H9 (cell line): ENCODE data around the gene NCKAP5. TPM values are rescaled to one million over a fixed set of nuclear protein-coding genes. Genes with fewer than 3 reads are reported as not detected.

Experiments used
- DNase-seq: peaks from one replicate; pipeline ENCODE4 v3.0.0-alpha.2; 2017
- H2AFZ ChIP-seq: one replicate; pipeline ENCODE4 v1.6.1; 2013; ENCODE audit warnings: mild to moderate bottlenecking, low read length, control low read depth, moderate library complexity
- H2AK5ac ChIP-seq: 2 replicates; pipeline ENCODE4 v1.6.1; 2013; ENCODE audit warnings: low read length, control low read depth, mixed read lengths; ENCODE audit not compliant: insufficient read length
- H2BK120ac ChIP-seq: one replicate; pipeline ENCODE4 v1.6.1; 2013; ENCODE audit warnings: low read depth, mild to moderate bottlenecking, low read length, control low read depth, inconsistent platforms; ENCODE audit not compliant: poor library complexity, severe bottlenecking
- H2BK12ac ChIP-seq: 2 replicates; pipeline ENCODE4 v1.6.1; 2013; ENCODE audit warnings: low read length, control low read depth, mixed read lengths, low read depth; ENCODE audit not compliant: insufficient read length
- H2BK15ac ChIP-seq: 2 replicates; pipeline ENCODE4 v1.6.1; 2013; ENCODE audit warnings: low read depth, low read length, control low read depth
- H2BK20ac ChIP-seq: one replicate; pipeline ENCODE4 v1.6.1; 2013; ENCODE audit warnings: low read depth, mild to moderate bottlenecking, low read length, control low read depth, inconsistent platforms; ENCODE audit not compliant: poor library complexity, severe bottlenecking
- H2BK5ac ChIP-seq: 2 replicates; pipeline ENCODE4 v1.6.1; 2013; ENCODE audit warnings: low read length, control low read depth, mixed read lengths; ENCODE audit not compliant: insufficient read length
- H3K14ac ChIP-seq: 2 replicates; pipeline ENCODE4 v1.6.1; 2013; ENCODE audit warnings: low read length, control low read depth; ENCODE audit not compliant: insufficient read depth
- H3K18ac ChIP-seq: 2 replicates; pipeline ENCODE4 v1.6.1; 2013; ENCODE audit warnings: low read depth, mild to moderate bottlenecking, mixed read lengths, low read length, control low read depth; ENCODE audit not compliant: insufficient read length
- H3K23ac ChIP-seq: 2 replicates; pipeline ENCODE4 v1.6.1; 2013; ENCODE audit warnings: low read length, control low read depth, mixed read lengths, low read depth; ENCODE audit not compliant: insufficient read length
- H3K23me2 ChIP-seq: 2 replicates; pipeline ENCODE4 v1.6.1; 2013; ENCODE audit warnings: low read depth, mild to moderate bottlenecking, mixed read lengths, low read length, control low read depth; ENCODE audit not compliant: insufficient read length, poor library complexity, severe bottlenecking
- H3K27ac ChIP-seq: 2 replicates; pipeline ENCODE4 v1.5.1; 2013; ENCODE audit warnings: low read length, control low read depth, mixed read lengths, low read depth; ENCODE audit not compliant: insufficient read length
- H3K27me3 ChIP-seq: 2 replicates; pipeline ENCODE4 v1.6.1; 2013; ENCODE audit warnings: low read length, control low read depth, inconsistent platforms; ENCODE audit not compliant: insufficient read depth
- H3K4ac ChIP-seq: 2 replicates; pipeline ENCODE4 v1.6.1; 2013; ENCODE audit warnings: low read depth, mild to moderate bottlenecking, control low read depth, inconsistent platforms, low read length, moderate library complexity
- H3K4me1 ChIP-seq: 2 replicates; pipeline ENCODE4 v1.6.1; 2013; ENCODE audit warnings: low read length, control low read depth, inconsistent platforms; ENCODE audit not compliant: insufficient read depth
- H3K4me2 ChIP-seq: 2 replicates; pipeline ENCODE4 v1.6.1; 2013; ENCODE audit warnings: low read length, control low read depth, mixed read lengths; ENCODE audit not compliant: insufficient read length, insufficient read depth
- H3K56ac ChIP-seq: 2 replicates; pipeline ENCODE4 v1.6.1; 2013; ENCODE audit warnings: low read depth, mild to moderate bottlenecking, mixed read lengths, low read length, control low read depth; ENCODE audit not compliant: insufficient read length
- H3K79me1 ChIP-seq: 2 replicates; pipeline ENCODE4 v1.6.1; 2013; ENCODE audit warnings: low read depth, mild to moderate bottlenecking, moderate library complexity, low read length, control low read depth, inconsistent platforms; ENCODE audit not compliant: insufficient read depth, poor library complexity, severe bottlenecking
- H3K79me2 ChIP-seq: 2 replicates; pipeline ENCODE4 v1.6.1; 2013; ENCODE audit warnings: low read length, control low read depth, inconsistent platforms; ENCODE audit not compliant: insufficient read depth
- H3K9ac ChIP-seq: 2 replicates; pipeline ENCODE4 v1.6.1; 2013; ENCODE audit warnings: low read length, control low read depth, mixed read lengths; ENCODE audit not compliant: insufficient read length; ENCODE audit errors: extremely low read depth
- H3K9me3 ChIP-seq: one replicate; pipeline ENCODE4 v1.6.1; 2013; ENCODE audit warnings: low read depth, low read length, inconsistent platforms; ENCODE audit not compliant: control insufficient read depth
- H3T11ph ChIP-seq: one replicate; pipeline ENCODE4 v1.6.1; 2013; ENCODE audit warnings: mild to moderate bottlenecking, low read length, control low read depth, inconsistent platforms
- H4K20me1 ChIP-seq: one replicate; pipeline ENCODE4 v1.6.1; 2013; ENCODE audit not compliant: control insufficient read depth, insufficient read length, insufficient read depth
- H4K5ac ChIP-seq: 2 replicates; pipeline ENCODE4 v1.6.1; 2013; ENCODE audit warnings: low read depth, mild to moderate bottlenecking, mixed read lengths, low read length, control low read depth; ENCODE audit not compliant: insufficient read length
- H4K8ac ChIP-seq: replicated peaks from 2 replicates; pipeline ENCODE4 v1.6.1; 2013; ENCODE audit warnings: low read length, control low read depth, mixed read lengths, low read depth; ENCODE audit not compliant: insufficient read length
- H4K91ac ChIP-seq: 2 replicates; pipeline ENCODE4 v1.6.1; 2013; ENCODE audit warnings: low read depth, mild to moderate bottlenecking, moderate library complexity, mixed read lengths, low read length, control low read depth; ENCODE audit not compliant: insufficient read length
- H3K27ac Mint-ChIP-seq, 3 experiments: 2 replicates in 2 of 3; 3 replicates in 1 of 3; pipeline ENCODE4 v1.8.0; 2020 to 2021; ENCODE audit warnings: mixed read lengths in 3 of 3, mild to moderate bottlenecking in 1 of 3, moderate library complexity in 1 of 3
- H3K27me3 Mint-ChIP-seq: 2 replicates; pipeline ENCODE4 v1.8.0; 2021; ENCODE audit warnings: low read depth, mild to moderate bottlenecking, moderate library complexity, mixed read lengths
- H3K36me3 Mint-ChIP-seq, 3 experiments: 2 replicates in 2 of 3; 3 replicates in 1 of 3; pipeline ENCODE4 v1.8.0; 2020 to 2021; ENCODE audit warnings: low read depth in 3 of 3, mixed read lengths in 3 of 3; ENCODE audit not compliant: insufficient read depth in 1 of 3
- H3K4me1 Mint-ChIP-seq, 2 experiments: 2 replicates each; pipeline ENCODE4 v1.8.0; 2020; ENCODE audit warnings: mixed read lengths in 2 of 2
- H3K4me3 Mint-ChIP-seq, 2 experiments: 2 replicates in 1 of 2; 3 replicates in 1 of 2; pipeline ENCODE4 v1.8.0; 2020 to 2021; ENCODE audit warnings: mild to moderate bottlenecking in 2 of 2, mixed read lengths in 2 of 2, moderate library complexity in 1 of 2
- H3K9me3 Mint-ChIP-seq, 2 experiments: 2 replicates in 1 of 2; 3 replicates in 1 of 2; pipeline ENCODE4 v1.8.0; 2020; ENCODE audit warnings: mild to moderate bottlenecking in 2 of 2, mixed read lengths in 2 of 2, moderate library complexity in 1 of 2
- CTCF ChIP-seq: fragments of 200-600 bp; sonication (generic); conservative IDR thresholded peaks from 3 replicates; pipeline ENCODE4 v1.8.0; 2021; ENCODE audit warnings: antibody characterized with exemption, mild to moderate bottlenecking
- WGBS: extraction: QIAGEN DNeasy Blood & Tissue Kit; methylation state at CpG from one replicate; pipeline ENCODE4 v1.1.7; 2013; ENCODE audit warnings: missing lambda C conversion rate, low lambda C conversion rate, mixed read lengths; ENCODE audit not compliant: insufficient read length; ENCODE audit errors: extremely low coverage; 5-methylcytosine and 5-hydroxymethylcytosine counted together
- total RNA-seq: library from RNA; stranded (reverse); gene quantifications from 2 replicates; pipeline ENCODE4 v1.2.1, GENCODE V29; 2021

The NCKAP5 gene
- total RNA-seq, 1 experiment from 2014 or later: 0.26 TPM

GRCh38 chr2:132789066-132789465 is 779.2 kb downstream of the NCKAP5 start:
- Histone ChIP-seq H3K27ac (no peak overlapping the region), H4K8ac (no peak overlapping the region), H2BK5ac (no peak overlapping the region), H2BK12ac (no peak overlapping the region), H4K91ac (no peak overlapping the region), H3K9me3 (no peaks in the 10 kb centered on the region), H2BK20ac (no peak overlapping the region), H3K23me2 (no peaks in the 10 kb centered on the region), H3K14ac (no peak overlapping the region), H2BK15ac (no peak overlapping the region), H3K27me3 (no peaks in the 10 kb centered on the region), H3K4me2 (no peak overlapping the region), H3K4me1 (peaks cover 2% of the 10 kb centered on the region; the same call in 1 of the 2 replicates), H3K18ac (no peak overlapping the region), H3K56ac (no peak overlapping the region), H2BK120ac (no peak overlapping the region), H3K23ac (no peak overlapping the region), H3K79me2 (no peaks in the 10 kb centered on the region), H2AFZ (no peak overlapping the region), H3K79me1 (no peaks in the 10 kb centered on the region), H4K5ac (no peak overlapping the region), H3K4ac (no peak overlapping the region), H2AK5ac (no peak overlapping the region), H3K9ac (no peak overlapping the region), H4K20me1 (no peaks in the 10 kb centered on the region), H3T11ph (no peak overlapping the region)
- no peaks in the 10 kb centered on the region for H3K36me3 Mint-ChIP-seq
- no peak overlapping the region for H3K4me3 Mint-ChIP-seq
- peaks cover 2% of the 10 kb centered on the region for H3K27me3 Mint-ChIP-seq
- peaks cover 0 to 2% of the 10 kb centered on the region in 2 experiments; a peak in 1 of 4 replicates for H3K4me1 Mint-ChIP-seq
- TF ChIP-seq CTCF: no peak
- H3K27ac Mint-ChIP-seq: no peak overlapping the region; a peak in 1 of 7 replicates
- DNase-seq: no peak
- no CpG with 5 or more reads among the region's 2 CpGs for WGBS
- H3K9me3 Mint-ChIP-seq: no peaks in the 10 kb centered on the region
